K562 (cell line): Measurements from ENCODE around the gene PRR15L. TPM values are rescaled to one million over a fixed set of nuclear protein-coding genes. Genes with fewer than 3 reads are reported as not detected.

ENCODE experiments used
- ARID2 ChIP-seq: fragments of 450-650 bp; IDR thresholded peaks from 2 replicates; pipeline ENCODE4 v1.6.1; 2017; ENCODE audit warnings: antibody characterized with exemption, mild to moderate bottlenecking
- BRD4 ChIP-seq: fragments of 200-600 bp; sonication (generic); IDR thresholded peaks from 2 replicates; pipeline ENCODE4 v1.6.1; 2017; ENCODE audit warnings: inconsistent platforms
- CTCFL ChIP-seq: IDR thresholded peaks from 2 replicates; pipeline ENCODE4 v1.6.1; 2011; ENCODE audit warnings: borderline replicate concordance, low read depth, mild to moderate bottlenecking, moderate library complexity, low read length; ENCODE audit not compliant: insufficient read depth, poor library complexity, severe bottlenecking
- DACH1 ChIP-seq: fragments of 450-650 bp; IDR thresholded peaks from 2 replicates; pipeline ENCODE4 v1.6.1; 2018; ENCODE audit not compliant: partially characterized antibody
- ETV1 ChIP-seq: fragments of 450-650 bp; conservative IDR thresholded peaks from 2 replicates; pipeline ENCODE4 v1.6.1; 2016; ENCODE audit warnings: missing genetic modification characterization, control low read depth, low read depth, missing compliant biosample characterization
- HMG20A ChIP-seq: fragments of 450-650 bp; formaldehyde crosslinking; conservative IDR thresholded peaks from 2 replicates; pipeline ENCODE4 v1.4.0; 2020; ENCODE audit warnings: mild to moderate bottlenecking, mixed read lengths
- HNRNPL ChIP-seq: fragments of 200-400 bp; formaldehyde crosslinking; IDR thresholded peaks from 2 replicates; pipeline ENCODE4 v1.6.1; 2017; ENCODE audit warnings: low read depth, mild to moderate bottlenecking, low read length
- KAT7 ChIP-seq: sonication (generic); formaldehyde crosslinking; IDR thresholded peaks from 2 replicates; pipeline ENCODE4 v1.8.0; 2022; ENCODE audit warnings: missing genetic modification reagents, mild to moderate bottlenecking, borderline replicate concordance
- MCM5 ChIP-seq: fragments of 450-650 bp; IDR thresholded peaks from 2 replicates; pipeline ENCODE4 v1.6.1; 2016; ENCODE audit warnings: low read depth
- NFYB ChIP-seq: IDR thresholded peaks from 2 replicates; pipeline ENCODE4 v1.6.1; 2011; ENCODE audit warnings: mild to moderate bottlenecking, moderate library complexity; ENCODE audit not compliant: insufficient read length; ENCODE audit errors: extremely low read depth
- NUFIP1 ChIP-seq: fragments of 450-650 bp; IDR thresholded peaks from 2 replicates; pipeline ENCODE4 v1.6.1; 2018; ENCODE audit not compliant: partially characterized antibody
- PTTG1 ChIP-seq: fragments of 450-650 bp; IDR thresholded peaks from 2 replicates; pipeline ENCODE4 v1.6.1; 2016; ENCODE audit warnings: low read depth, mild to moderate bottlenecking, missing genetic modification characterization, missing compliant biosample characterization
- RBFOX2 ChIP-seq: fragments of 200-400 bp; formaldehyde crosslinking; IDR thresholded peaks from 2 replicates; pipeline ENCODE4 v1.6.1; 2017; ENCODE audit warnings: low read depth, mild to moderate bottlenecking, low read length, moderate library complexity
- RNF219 ChIP-seq: fragments of 250-450 bp; sonication (Bioruptor Pico); IDR thresholded peaks from 2 replicates; pipeline ENCODE4 v1.5.0; 2022; ENCODE audit warnings: mild to moderate bottlenecking
- SREBF2 ChIP-seq: sonication (generic); formaldehyde crosslinking; IDR thresholded peaks from 2 replicates; pipeline ENCODE4 v1.4.0; 2020; ENCODE audit warnings: mild to moderate bottlenecking, missing genetic modification reagents
- TRIM28 ChIP-seq: fragments of 450-650 bp; IDR thresholded peaks from 2 replicates; pipeline ENCODE4 v1.6.1; 2017
- ZFP1 ChIP-seq: fragments of 450-650 bp; formaldehyde crosslinking; IDR thresholded peaks from 2 replicates; pipeline ENCODE4 v1.4.0; 2020; ENCODE audit warnings: mild to moderate bottlenecking, mixed read lengths
- ZNF143 ChIP-seq: sonication (generic); formaldehyde crosslinking; IDR thresholded peaks from 2 replicates; pipeline ENCODE4 v1.9.0; 2022; ENCODE audit warnings: mild to moderate bottlenecking, missing genetic modification reagents
- ZNF24 ChIP-seq: fragments of 450-650 bp; IDR thresholded peaks from 2 replicates; pipeline ENCODE4 v1.6.1; 2016
- ZNF280B ChIP-seq: fragments of 250-450 bp; sonication (Bioruptor Pico); IDR thresholded peaks from 2 replicates; pipeline ENCODE4 v1.5.1; 2021; ENCODE audit warnings: mild to moderate bottlenecking
- ZNF696 ChIP-seq: fragments of 250-450 bp; sonication (Bioruptor Pico); conservative IDR thresholded peaks from 2 replicates; pipeline ENCODE4 v1.4.0; 2020; ENCODE audit warnings: mild to moderate bottlenecking, moderate library complexity
- polyA plus RNA-seq, 8 experiments: library from polyadenylated mRNA; depleted of rRNA in 4 of 8; stranded (reverse) in 5 of 8; unstranded in 3 of 8; fragments of >200 nt; fragmentation: Nextera tagmentation in 2 of 8; fragmentation: Illumina TruSeq in 1 of 8; extraction: Ambion mirVana in 2 of 8; extraction: Trizol in 1 of 8; gene quantifications; 2 replicates each; pipeline versions ENCODE4 v1.2.1 to v1.2.3, GENCODE V29; 2011 to 2014; ENCODE audit warnings: inconsistent platforms in 1 of 8, missing spikeins in 1 of 8
- total RNA-seq, 7 experiments: library from RNA; depleted of rRNA in 6 of 7; stranded (reverse); fragments of >200 nt in 6 of 7; fragmentation: Illumina TruSeq in 2 of 7; extraction: Trizol in 2 of 7; gene quantifications; 2 replicates each; pipeline versions ENCODE4 v1.2.1 to v1.2.3, GENCODE V29; 2011 to 2021; ENCODE audit warnings: low replicate concordance in 1 of 7
- TF ChIP-seq, protein P1 (sequence below): fragments of 250-450 bp; sonication (Bioruptor Pico); IDR thresholded peaks from 2 replicates; pipeline ENCODE4 v1.8.0; 2021; ENCODE audit warnings: borderline replicate concordance, mild to moderate bottlenecking, moderate library complexity; ENCODE audit not compliant: poor library complexity, severe bottlenecking
- TF ChIP-seq, protein P2 (sequence below): fragments of 250-450 bp; sonication (Bioruptor Pico); IDR thresholded peaks from 2 replicates; pipeline ENCODE4 v1.8.0; 2021; ENCODE audit warnings: moderate library complexity, mild to moderate bottlenecking, inconsistent platforms

The PRR15L gene
- total and polyA plus RNA-seq, 9 of the 15 experiments (the other 6 are each of a cell fraction or from before 2014, with no cell fraction given): 0.03 TPM; not detected in 8

DNA sequence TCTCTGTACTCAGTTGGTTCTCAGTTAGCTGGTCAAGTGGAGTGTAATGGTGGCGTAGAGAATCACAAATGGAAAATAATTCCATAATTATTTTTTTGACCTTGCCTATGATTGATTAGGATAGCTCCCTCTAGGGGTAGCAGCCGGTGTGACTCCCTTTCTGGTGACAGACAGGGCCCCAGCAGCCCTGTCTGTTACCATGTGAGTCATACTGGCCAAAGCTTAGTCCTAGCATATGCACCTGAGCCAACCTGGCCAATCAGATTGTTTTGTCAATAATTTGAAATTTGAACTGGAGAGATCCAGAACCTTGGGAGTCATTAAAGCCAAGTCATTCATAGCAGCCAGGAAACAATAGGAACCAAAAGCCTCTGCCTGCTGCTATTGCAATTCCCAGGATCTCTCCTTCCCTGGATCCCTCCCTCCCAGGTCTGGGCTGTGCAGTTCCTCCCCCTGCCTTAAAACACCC, 10.7 kb downstream of the PRR15L start (continued):
- no peak for TF ChIP-seq ZNF24
- TF ChIP-seq RBFOX2: no peak
- no peak for TF ChIP-seq ARID2
- TF ChIP-seq SREBF2 (CRISPR knock-in tag): no peak
- peak; percentile 17 for TF ChIP-seq DACH1
- TF ChIP-seq HMG20A (CRISPR knock-in tag): no peak
- TF ChIP-seq, protein P1, sequence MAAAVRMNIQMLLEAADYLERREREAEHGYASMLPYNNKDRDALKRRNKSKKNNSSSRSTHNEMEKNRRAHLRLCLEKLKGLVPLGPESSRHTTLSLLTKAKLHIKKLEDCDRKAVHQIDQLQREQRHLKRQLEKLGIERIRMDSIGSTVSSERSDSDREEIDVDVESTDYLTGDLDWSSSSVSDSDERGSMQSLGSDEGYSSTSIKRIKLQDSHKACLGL: no peak
- TF ChIP-seq HNRNPL: no peak
- TF ChIP-seq RNF219: no peak
- no peak for TF ChIP-seq TRIM28
- TF ChIP-seq PTTG1: no peak
- no peak for TF ChIP-seq ZNF143 (CRISPR knock-in tag)
- peak; percentile 93 for TF ChIP-seq NFYB
- no peak for TF ChIP-seq BRD4
- TF ChIP-seq ZFP1 (CRISPR knock-in tag): no peak
- peak; percentile 21 for TF ChIP-seq CTCFL
- TF ChIP-seq, protein P2, sequence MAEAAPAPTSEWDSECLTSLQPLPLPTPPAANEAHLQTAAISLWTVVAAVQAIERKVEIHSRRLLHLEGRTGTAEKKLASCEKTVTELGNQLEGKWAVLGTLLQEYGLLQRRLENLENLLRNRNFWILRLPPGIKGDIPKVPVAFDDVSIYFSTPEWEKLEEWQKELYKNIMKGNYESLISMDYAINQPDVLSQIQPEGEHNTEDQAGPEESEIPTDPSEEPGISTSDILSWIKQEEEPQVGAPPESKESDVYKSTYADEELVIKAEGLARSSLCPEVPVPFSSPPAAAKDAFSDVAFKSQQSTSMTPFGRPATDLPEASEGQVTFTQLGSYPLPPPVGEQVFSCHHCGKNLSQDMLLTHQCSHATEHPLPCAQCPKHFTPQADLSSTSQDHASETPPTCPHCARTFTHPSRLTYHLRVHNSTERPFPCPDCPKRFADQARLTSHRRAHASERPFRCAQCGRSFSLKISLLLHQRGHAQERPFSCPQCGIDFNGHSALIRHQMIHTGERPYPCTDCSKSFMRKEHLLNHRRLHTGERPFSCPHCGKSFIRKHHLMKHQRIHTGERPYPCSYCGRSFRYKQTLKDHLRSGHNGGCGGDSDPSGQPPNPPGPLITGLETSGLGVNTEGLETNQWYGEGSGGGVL (CRISPR knock-in tag): no peak
- no peak for TF ChIP-seq KAT7 (CRISPR knock-in tag)
- TF ChIP-seq NUFIP1: no peak
- TF ChIP-seq ETV1 (tag): no peak
- TF ChIP-seq ZNF696 (CRISPR knock-in tag): no peak
- TF ChIP-seq MCM5: no peak
- no peak for TF ChIP-seq ZNF280B
